ENCODE results near the gene FNBP1.
"Not testable (repeated sequence)": the region's sequence is repeated elsewhere in the genome, so short reads cannot be mapped to it uniquely, and the experiment has no call there.

FNBP1 gene

GRCh38 chr9:129946246-129946995, 96.6 kb downstream of the FNBP1 start:
- no peak for DNase-seq

- no peak for DNase-seq
These were observed 97.7 kb downstream of the FNBP1 start for GRCh38 chr9:129945314-129945713.

- no peak for DNase-seq
These were observed 98.4 kb downstream of the FNBP1 start for GRCh38 chr9:129944506-129945116.

- no peak for DNase-seq
These were observed 103.6 kb downstream of the FNBP1 start for GRCh38 chr9:129939431-129939830.

GRCh38 chr9:129938291-129938979, 104.6 kb downstream of the FNBP1 start:
- DNase-seq, result no peak

GRCh38 chr9:129937879-129938278, 105.1 kb downstream of the FNBP1 start:
- DNase-seq, result not testable (repeated sequence)

GRCh38 chr9:129936222-129936621, 106.8 kb downstream of the FNBP1 start:
- DNase-seq, result no peak

GRCh38 chr9:129934780-129935179, 108.2 kb downstream of the FNBP1 start:
- no peak for DNase-seq

GRCh38 chr9:129934041-129934591, 108.9 kb downstream of the FNBP1 start:
- no peak for DNase-seq

GRCh38 chr9:129933185-129934040, 109.6 kb downstream of the FNBP1 start:
- no peak for DNase-seq

- DNase-seq, result no peak
These were observed 110.5 kb downstream of the FNBP1 start for GRCh38 chr9:129932303-129933151.

GRCh38 chr9:129930743-129931142, 112.2 kb downstream of the FNBP1 start:
- no peak for DNase-seq

GRCh38 chr9:129929496-129930125, 113.4 kb downstream of the FNBP1 start:
- DNase-seq, result no peak

- DNase-seq, result no peak
These were observed 119.4 kb downstream of the FNBP1 start for GRCh38 chr9:129923589-129923988.

GRCh38 chr9:129921905-129922304, 121.1 kb downstream of the FNBP1 start:
- DNase-seq, result no peak

- DNase-seq, result no peak
These were observed 123.1 kb downstream of the FNBP1 start for GRCh38 chr9:129919841-129920240.

- DNase-seq, result no peak
These were observed 123.7 kb downstream of the FNBP1 start for GRCh38 chr9:129919277-129919676.

GRCh38 chr9:129918296-129918950, 124.6 kb downstream of the FNBP1 start:
- DNase-seq, result no peak

GRCh38 chr9:129916707-129917106, 126.3 kb downstream of the FNBP1 start:
- no peak for DNase-seq

GRCh38 chr9:129914051-129914450, 128.9 kb downstream of the FNBP1 start:
- no peak for DNase-seq

Measured in NCI-H1417 treated with DMSO at 0.1 percent for 48 hours (cell line).